ENCODE data around the gene CYP24A1. TPM values are rescaled to one million over a fixed set of nuclear protein-coding genes. Genes with fewer than 3 reads are reported as not detected.

The CYP24A1 gene
- total RNA-seq, 2 experiments from 2014 or later, result not detected

DNA sequence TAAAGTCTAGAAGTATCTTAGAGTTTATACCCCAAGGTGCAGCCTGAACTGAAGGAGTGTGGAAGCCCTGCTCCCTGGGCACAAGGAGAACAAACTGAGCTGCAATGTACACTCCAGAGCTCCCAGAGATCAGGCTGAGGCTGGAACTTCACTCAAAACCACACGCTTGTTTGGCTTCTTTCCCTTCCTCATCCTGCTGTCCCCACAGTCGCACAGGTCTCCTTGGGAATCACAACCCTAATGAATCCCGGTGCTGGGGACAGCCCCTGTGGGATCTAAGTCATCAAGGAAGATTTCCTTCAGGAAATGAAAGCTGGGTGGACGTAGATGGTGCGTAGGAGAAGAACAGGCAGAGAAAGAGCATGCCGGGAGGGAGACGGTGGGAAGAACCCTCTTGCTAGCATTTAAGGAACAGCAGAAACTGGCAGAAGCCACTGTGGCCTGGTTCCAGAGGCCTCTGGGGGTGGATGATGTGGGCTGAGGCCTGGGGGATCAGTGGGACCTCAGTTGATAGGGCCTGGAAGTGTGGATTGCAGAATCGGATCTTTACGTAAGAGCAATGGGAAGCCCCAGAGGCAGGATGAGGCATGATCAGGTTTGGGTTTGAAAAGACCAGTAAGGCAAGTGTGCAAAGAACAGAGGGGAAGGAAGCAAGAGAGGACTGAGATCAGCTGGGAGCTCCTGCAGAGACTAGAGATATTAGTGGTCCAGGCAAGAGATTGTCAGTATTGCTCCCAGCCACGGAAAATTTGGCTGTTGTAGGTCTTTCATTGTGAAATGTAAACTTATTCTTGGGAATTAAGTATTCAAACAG lies 21.4 kb downstream of the CYP24A1 start:
- CTCF ChIA-PET, result interaction anchor here (0.8 kb wide), 1 partner anchor 47 kb away, joined by 3 read pairs; no protein-coding TSS in a partner anchor
- intact Hi-C loops (cut with micrococcal nuclease), result no loop called here
- Mint-ChIP-seq H3K36me3 (ENCODE audit: low read depth) (no peaks in the 10 kb centered on the region), H3K27ac (no peak overlapping the region), H3K27me3 (peaks cover 2% of the 10 kb centered on the region), H3K4me3 (no peak overlapping the region), H3K4me1 (ENCODE audit: low read depth) (no peaks in the 10 kb centered on the region), H3K9me3 (no peaks in the 10 kb centered on the region)
- no peak for ATAC-seq
- no peak for TF ChIP-seq CTCF (IDR thresholded peaks at IDR 0.05)
- POLR2A ChIA-PET, result no interaction called here
- no peak for DNase-seq

- CTCF ChIA-PET, result interaction anchor here (0.6 to 0.8 kb wide), 2 partner anchors 9 to 48 kb away, joined by 3 read pairs; no protein-coding TSS in a partner anchor
- intact Hi-C loops (cut with micrococcal nuclease), result no loop called here
Observed at GRCh38 chr20:54151511-54152226, 22.1 kb downstream of the CYP24A1 start.

GRCh38 chr20:54151075-54151439 lies 22.7 kb downstream of the CYP24A1 start:
- ChIA-PET CTCF (no interaction called here), POLR2A (no interaction called here)
- no peaks in the 10 kb centered on the region for H3K36me3 Mint-ChIP-seq (ENCODE audit: low read depth)
- TF ChIP-seq CTCF (IDR thresholded peaks at IDR 0.05), result no peak
- H3K27me3 Mint-ChIP-seq, result peaks cover 4% of the 10 kb centered on the region
- H3K9me3 Mint-ChIP-seq, result no peaks in the 10 kb centered on the region
- intact Hi-C loops (cut with micrococcal nuclease), result no loop called here
- peak; percentile 31 for DNase-seq
- ATAC-seq, result no peak
- H3K4me1 Mint-ChIP-seq (ENCODE audit: low read depth), result no peaks in the 10 kb centered on the region
- H3K27ac Mint-ChIP-seq, result no peak overlapping the region
- no peak overlapping the region for H3K4me3 Mint-ChIP-seq

More at GRCh38 chr20:54151511-54152226, 22.1 kb downstream of the CYP24A1 start:
- no peak for DNase-seq
- TF ChIP-seq CTCF (IDR thresholded peaks at IDR 0.05), result no peak
- Mint-ChIP-seq H3K9me3 (no peaks in the 10 kb centered on the region), H3K27ac (no peak overlapping the region), H3K36me3 (ENCODE audit: low read depth) (no peaks in the 10 kb centered on the region), H3K4me1 (ENCODE audit: low read depth) (no peaks in the 10 kb centered on the region), H3K4me3 (no peak overlapping the region), H3K27me3 (peaks cover 2% of the 10 kb centered on the region)
- POLR2A ChIA-PET, result no interaction called here
- no peak for ATAC-seq

DNA sequence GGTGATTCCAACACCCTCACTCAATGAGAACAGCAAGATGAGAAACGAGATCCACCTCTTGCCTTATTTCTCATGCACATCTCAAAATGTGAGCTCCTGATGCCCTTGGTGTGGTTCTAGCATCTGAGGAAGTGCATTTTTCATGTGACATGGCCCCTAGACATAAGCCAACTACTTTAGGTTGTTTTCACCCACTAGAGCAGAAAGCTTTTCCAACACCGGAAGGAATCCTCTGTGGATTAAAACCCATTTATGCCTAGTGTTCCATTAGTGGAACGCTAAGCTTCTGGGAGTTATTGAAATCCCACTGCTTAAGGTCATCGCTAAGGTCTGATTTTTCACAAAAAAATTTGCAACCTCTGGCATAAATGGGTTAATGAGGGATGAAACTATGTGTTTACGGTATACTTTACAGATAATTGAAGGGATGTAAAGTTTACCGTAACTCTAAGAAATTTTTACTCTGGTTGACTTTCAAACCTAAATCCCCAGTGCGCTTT lies 24.0 kb downstream of the CYP24A1 start:
- no peaks in the 10 kb centered on the region for H3K36me3 Mint-ChIP-seq (ENCODE audit: low read depth)
- CTCF ChIA-PET, result interaction anchor here (1.2 to 1.9 kb wide), 2 partner anchors 46 to 51 kb away, joined by 3 to 7 read pairs; no protein-coding TSS in a partner anchor
- POLR2A ChIA-PET, result no interaction called here
- TF ChIP-seq CTCF (IDR thresholded peaks at IDR 0.05), result no peak
- H3K4me1 Mint-ChIP-seq (ENCODE audit: low read depth), result no peaks in the 10 kb centered on the region
- H3K9me3 Mint-ChIP-seq, result no peaks in the 10 kb centered on the region
- ATAC-seq (no peak), DNase-seq (no peak)
- H3K27ac Mint-ChIP-seq, result no peak overlapping the region
- peaks cover 4% of the 10 kb centered on the region for H3K27me3 Mint-ChIP-seq
- intact Hi-C loops (cut with micrococcal nuclease), result no loop called here
- H3K4me3 Mint-ChIP-seq, result no peak overlapping the region
